Measurements from ENCODE around the gene TH.

The TH gene

DNA sequence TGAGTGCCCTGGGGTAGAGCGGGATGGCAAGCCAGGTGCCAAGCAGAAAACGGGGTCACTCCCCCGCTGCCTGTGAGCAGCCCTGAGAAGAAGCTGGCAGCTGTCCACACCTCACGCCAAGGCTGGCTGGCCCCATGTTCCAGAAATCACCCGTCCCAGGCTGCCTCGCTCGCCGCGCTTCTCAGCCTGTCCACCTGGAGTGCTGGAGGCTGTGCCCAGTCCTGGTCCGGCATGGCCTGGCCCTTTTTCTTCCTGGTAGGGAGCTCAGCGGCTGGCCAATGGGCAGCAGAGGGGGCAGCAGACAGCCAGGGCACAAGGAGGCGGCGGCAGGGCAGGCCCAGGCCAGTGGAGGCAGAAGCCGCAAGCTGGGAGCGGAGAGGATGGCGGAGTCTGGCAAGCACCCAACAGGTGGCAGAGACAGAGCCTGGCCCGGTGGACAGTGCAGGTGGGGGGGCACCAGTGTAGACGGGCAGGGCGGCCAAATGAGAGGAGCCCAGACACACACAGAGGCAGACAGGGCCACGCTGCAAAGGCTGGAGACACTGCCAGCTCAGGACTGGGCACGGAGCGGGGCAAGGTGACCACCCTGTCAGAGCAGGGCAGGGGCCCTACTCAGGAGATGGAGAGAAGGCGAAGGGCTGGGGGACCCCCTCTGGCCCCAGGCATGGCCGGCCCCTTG lies 37.2 kb upstream of the TH start:
- DNase-seq (ENCODE audit: low spot score): no peak

DNA sequence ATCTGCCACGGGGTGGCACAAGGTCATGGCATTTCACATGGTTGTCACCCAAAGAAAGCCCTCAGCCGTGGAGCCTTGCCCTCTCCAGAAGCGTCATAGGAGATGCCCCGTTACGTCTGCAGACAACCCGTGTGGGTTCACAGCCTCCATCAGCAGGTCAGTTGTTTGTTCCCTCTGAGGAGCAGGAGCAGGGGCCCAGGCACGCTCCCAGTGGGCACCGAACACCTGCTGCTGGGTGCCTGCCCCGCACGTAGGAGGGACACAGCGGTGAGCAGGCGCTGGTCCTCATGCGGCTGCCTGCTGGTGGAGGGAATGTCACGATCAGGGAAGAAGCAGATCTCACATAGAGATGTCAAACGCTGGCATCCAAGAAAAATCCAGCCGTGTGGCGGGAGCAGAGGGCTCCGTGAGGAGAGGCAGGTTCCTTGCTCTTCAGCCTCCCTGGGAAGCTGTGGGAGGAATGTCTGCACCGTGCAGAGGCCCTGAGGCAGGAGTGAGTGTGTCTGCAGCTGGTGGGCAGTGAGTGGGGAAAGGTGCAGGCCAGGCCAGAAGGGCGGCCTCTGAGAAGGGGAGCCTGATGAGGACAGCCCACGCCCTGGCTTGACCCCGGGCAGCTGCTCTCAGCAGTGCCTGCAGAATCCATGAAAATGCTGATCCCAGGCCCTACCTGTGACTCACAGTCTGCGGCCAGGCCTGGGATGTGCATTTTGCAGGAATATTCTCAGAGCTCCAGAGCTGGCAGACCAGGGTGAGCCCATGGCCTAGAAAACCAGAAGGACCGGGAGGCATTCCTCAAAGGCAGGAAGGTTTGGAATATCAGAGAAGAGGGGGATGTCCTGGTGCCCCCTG lies 36.4 kb upstream of the TH start:
- no peak for DNase-seq (ENCODE audit: low spot score)

DNA sequence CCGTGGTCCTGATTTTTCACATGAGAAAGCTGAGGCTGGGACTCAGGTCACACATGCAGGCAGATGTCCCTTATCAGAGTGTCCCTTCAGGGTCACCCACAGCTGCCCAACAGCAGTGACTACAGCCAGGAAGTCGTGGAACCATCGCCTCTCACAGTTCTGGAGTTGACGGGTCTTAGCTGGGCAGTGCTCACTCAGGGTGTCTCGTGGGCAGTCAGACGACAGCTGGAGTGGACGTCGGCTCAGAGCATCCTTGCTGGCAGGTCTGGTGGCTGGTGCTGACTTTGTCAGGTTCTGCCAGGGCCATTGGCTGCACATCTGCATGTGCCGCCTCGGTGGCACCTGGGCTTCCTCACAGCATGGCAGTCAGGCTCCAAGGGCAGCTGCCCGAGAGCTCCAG lies 35.6 kb upstream of the TH start:
- DNase-seq (ENCODE audit: low spot score): no peak

- DNase-seq (ENCODE audit: low spot score): no peak
Observed at GRCh38 chr11:2205981-2206690, 34.5 kb upstream of the TH start.

DNA sequence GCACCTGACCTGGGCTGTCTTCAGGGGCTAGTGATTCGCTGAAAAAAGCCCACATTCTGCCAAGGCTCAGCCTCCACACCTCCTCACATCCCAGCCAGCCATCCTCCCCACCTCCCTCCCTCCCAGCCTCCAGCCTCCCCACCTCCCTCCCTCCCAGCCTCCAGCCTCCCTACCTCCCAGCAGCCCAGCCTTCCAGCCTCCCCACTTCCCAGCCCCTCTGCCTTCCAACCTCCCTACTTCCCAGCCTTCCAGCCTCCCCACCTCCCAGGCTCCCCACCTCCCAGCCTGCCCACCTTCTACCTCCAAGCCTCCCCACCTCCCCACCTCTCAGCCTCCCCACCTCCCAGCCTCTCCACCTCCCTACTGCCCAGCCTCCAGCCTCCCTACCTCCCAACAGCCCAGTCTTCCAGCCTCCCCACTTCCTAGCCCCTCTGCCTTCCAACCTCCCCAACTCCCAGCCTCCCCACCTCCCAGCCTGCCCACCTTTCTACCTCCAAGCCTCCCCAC lies 33.7 kb upstream of the TH start:
- no peak for DNase-seq (ENCODE audit: low spot score)

DNA sequence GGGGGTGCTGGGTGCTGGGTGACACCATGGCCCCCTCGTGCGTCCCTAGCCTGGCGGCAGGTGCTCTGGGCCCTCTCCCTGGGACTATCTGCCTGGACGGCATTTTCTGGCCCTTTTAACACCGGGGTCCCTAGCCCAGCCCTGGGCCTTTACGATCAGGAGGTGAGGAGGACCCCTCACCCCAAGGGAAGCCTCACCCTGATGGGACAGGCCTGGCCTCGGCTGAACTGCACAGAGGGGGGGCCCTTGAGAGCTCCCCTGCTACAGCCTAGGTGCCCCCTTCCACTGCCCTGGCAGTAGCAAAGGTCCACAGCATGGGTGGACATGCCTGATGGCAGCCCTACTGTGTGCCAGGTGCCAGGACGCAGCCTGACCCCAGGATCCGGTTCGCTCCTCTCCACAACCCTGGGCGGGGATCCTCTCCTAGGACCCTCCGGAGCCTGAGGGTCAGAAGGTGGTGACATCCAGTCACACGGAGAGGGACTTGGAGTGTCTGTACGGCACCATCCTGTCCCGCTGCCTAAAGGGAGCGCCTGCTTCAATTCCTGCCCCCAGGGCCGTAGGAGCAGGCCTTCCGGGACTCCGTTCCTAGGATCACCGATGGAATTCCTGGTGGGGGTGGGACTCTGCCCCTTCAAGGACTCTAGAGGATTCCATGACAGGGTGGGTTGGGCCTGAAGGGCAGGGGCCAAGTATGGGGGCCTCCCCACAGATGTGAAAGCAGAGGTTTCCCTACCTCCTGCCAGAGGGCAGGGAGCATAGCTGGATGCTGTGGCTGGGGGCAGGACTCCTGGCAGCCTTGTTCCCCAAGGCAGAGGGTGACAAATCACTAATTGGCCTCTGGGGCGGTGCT lies 33.0 kb upstream of the TH start:
- no peak for DNase-seq (ENCODE audit: low spot score)

DNA sequence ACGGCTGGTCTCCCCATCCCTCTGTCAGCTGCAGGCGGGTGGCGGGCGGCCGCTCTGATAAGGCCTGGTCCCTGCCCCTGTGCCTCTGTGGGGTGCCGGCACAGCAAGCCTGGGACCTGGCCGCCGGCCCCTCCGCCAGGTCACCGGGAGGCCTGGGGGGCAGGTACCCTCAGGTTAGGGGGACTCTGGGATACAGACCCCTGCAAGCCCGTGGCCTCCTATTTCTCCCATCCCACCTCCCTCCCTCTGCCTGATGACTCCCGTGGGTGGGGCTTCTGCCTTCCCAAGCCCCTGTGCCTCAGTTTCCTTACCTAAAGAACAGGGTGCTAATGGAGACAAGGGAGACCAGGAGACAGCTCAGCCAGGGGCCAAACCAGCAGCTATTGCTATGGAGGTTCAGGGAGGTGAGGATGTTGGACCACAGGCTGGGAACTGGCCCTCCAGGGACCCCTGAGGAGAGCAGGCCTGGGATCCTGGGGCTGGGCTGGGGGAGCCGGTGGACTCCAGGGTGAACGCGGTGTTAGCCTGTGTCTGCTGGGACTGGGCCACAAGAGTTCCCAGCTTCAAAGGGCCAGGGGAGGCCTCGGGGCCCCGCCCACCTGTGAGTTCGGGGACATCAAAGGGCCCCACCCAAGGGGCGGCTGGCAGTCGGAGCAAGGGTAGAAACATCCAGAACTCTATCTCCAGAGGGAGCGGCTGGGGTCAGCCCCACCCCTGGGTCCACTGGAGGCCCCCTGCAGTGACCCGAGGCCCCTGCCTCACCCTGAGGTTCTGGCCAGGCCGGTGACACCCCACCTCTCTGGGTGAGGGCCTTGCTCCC lies 32.0 kb upstream of the TH start:
- DNase-seq (ENCODE audit: low spot score): no peak

DNA sequence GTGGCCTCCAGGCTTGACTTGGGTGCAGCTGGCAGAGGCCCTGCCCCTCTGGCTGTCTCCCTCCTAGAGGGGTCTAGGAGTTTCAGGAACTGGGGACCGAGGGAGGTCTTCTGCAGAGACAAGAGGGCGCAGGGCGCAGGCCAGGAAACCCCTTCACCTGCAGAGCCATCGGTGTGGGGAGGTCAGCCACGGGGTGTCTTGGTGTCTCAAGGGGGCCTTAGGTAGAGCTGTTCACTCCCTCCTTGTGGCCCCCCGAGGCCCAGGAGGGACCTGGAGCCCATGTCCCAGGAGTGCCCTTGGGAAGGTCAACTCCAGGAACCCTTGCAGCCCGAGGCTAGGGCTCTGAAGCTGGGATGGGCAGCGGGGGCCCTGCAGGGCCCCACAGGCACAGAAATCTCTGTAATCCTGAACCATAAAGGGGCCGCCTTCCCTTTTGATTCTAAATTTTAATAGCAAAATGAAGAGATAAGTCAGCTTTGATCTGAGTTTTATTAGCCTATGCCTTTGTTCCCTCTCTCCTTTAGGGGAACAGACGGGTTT lies 31.4 kb upstream of the TH start:
- DNase-seq (ENCODE audit: low spot score): no peak

DNA sequence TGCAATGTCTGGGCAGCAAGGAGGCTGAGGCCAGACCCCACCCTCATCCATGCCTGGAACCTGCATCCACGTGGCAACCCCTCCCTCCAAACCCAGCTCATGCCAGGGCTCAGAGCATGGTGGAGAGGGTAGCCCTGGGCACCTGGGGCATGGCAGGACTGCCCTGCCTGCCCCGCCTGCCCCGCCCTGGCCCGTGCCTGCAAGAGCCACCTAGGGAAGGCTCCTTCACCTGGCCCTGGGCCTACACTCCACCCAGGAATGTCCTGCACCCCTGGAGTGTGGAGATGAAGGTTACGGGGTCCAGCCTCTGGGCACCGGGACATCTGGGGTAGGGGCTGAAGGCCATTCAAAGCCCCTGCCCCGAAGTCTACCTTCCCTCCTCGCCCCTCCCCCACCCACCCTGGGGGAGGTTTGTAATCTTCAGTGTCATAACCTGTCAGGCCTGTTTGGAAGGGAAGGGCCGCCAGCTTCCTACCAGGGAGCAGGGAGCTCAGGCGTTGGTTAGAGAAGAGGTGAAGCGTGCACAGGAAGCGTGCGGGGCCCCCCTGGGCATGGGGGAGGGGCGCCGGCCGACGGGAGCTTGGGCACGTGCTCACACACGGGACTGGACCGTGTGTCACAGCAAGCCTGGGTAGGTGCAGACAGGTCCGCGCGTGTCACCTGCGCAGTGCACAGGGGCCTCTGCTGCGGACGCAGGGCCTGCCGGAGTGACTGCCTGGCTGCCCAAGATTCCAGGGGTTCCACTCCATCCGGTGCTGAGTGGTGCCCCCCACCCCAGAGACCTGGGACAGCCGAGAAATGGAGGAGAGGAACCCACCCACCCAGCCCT lies 30.7 kb upstream of the TH start:
- no peak for DNase-seq (ENCODE audit: low spot score)

DNA sequence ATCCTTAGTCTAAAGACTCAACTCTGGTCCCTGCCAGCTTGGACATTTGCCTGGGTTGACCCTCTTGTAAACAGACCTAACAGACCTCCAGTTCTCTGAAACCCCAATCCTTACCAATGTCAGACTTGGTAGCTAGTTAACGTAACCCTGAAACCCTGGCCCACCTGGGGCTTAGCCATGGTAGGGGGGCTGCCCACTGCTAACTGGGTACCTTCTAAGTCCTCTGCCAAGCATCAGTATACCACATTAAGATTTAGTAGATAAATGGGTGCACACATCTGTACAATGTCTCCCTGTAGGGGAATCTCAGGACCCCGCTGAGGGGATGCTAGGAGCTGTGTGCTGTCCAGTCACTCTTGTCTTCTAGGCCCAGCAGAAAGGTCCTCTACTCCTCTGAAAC lies 29.9 kb upstream of the TH start:
- no peak for DNase-seq (ENCODE audit: low spot score)

GRCh38 chr11:2200957-2201519 lies 29.4 kb upstream of the TH start:
- no peak for DNase-seq (ENCODE audit: low spot score)

DNA sequence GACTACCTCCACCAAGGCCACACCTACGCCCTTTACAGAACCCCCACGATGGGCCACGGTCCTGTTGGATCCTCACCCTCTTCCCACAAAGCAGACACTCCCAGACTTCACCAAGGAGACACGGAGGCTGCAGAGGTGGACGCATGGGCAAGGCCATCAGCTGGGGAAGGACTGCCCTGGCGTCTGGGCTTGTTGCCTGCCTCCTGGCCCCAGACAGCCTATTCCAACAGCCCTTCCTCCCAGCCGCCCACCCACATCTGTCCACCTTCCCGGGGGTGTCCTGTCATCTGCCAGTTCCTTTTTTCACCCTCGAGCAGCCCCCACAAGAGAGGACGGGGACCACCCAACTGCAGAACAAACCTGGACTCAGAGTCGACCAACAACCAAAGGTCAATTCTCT lies 28.9 kb upstream of the TH start:
- DNase-seq (ENCODE audit: low spot score): no peak

DNA sequence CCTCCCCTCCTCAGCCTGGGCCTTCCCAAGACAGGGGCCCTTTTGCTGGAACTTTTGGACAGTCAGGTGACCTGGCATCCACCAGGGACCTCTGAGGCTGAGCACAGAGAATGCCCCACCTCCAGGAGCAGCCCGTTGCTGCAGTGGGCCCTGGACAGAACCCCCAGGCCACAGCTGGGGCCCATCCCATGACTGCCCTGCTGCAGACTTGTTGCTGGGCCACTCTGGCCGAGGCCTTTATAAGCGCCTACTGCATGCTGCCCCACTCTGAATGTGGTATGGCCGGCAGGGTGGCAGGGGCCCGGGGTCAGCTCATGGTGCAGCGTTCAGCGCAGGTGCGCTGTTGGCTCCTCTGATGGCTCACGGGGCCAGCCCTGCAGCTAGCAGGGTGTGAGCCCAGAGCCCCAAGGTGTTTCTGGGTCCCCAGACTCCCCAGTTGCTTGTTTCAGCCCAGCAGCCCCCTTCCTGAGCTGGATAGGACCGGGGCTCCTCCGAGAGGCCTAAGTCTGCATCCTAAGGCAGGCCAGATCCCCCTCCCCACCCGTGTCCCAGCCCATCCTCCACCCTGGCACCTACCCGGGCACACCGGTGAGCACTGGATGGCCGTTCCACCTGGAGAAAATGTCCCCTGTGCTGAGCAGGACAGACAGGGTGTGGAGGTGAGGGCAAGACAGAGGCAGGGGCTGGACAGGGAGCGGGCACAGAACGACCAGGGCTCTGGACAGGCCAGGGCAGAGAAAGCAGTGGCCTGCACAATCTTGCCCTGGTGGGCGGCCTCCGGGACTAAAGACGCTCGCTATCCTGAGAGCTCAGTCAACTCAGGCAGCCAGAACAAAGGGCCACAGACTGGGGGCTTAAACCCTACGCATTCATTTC lies 28.1 kb upstream of the TH start:
- no peak for DNase-seq (ENCODE audit: low spot score)

- DNase-seq (ENCODE audit: low spot score): no peak
Observed at GRCh38 chr11:2198621-2199365, 27.2 kb upstream of the TH start.

DNA sequence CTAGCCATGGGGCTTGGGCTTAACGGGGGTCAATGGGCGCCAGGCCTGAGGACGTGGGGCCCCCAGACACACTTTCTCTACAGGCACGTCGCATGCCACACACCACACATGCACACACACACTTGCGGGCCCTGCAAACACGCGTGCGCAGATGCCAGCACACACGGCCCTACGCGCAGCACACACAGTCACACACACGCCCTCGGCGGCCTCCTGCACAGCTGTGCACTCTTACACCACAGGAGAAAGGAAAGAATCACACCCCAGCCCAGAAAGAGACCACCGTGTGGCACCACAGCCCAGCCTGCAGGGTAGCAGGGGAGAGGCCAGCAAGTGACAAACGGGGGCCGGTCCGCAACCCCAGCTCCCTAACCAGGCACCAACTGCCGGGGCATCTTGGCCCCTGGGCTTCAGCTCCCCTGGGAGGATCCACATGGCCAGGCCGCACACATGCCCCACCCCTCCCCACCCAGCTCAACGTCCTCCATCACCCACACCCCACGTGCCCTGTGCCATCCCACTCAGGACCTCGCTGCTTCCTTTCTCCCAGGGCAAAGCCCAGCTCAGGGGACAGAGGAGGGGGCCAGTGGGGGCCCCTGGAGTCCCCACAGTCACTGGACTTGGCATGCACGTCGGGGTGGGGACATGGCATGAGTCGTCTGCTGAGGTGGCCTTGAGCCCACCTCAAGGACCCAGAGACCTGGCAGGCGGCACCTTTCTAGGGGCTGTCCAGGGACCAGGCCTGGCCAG lies 26.3 kb upstream of the TH start:
- no peak for DNase-seq (ENCODE audit: low spot score)

- DNase-seq (ENCODE audit: low spot score): peak; percentile 46
Observed at GRCh38 chr11:2196970-2197770, 25.6 kb upstream of the TH start.

Data from hematopoietic multipotent progenitor cell treated with erythropoietin and hydrocortisone succinate and interleukin-3 and kit ligand, for 15 days (in vitro differentiated cells).